SK-N-SH (cell line): ENCODE results near the gene MAPK11.

ENCODE experiments used
- CHD2 ChIP-seq: fragments of 150-350 bp; IDR thresholded peaks from 2 replicates; pipeline ENCODE4 v1.6.1; 2018; ENCODE audit warnings: low read length; ENCODE audit not compliant: partially characterized antibody
- CTCF ChIP-seq: fragments of 200-600 bp; sonication (generic); IDR thresholded peaks from 2 replicates; pipeline ENCODE4 v1.6.1; 2017; ENCODE audit warnings: antibody characterized with exemption, mild to moderate bottlenecking, moderate library complexity
- EP300 ChIP-seq, 2 experiments: IDR thresholded peaks; 2 replicates each; pipeline versions ENCODE4 v1.4.0 to v1.6.1; 2012; ENCODE audit warnings: borderline replicate concordance in 1 of 2, low read depth in 1 of 2, low read length in 1 of 2
- EZH2phosphoT487 ChIP-seq: fragments of 200-600 bp; sonication (generic); IDR thresholded peaks from 2 replicates; pipeline ENCODE4 v1.6.1; 2017; ENCODE audit warnings: low read depth, mixed run types, mild to moderate bottlenecking, antibody characterized with exemption, moderate library complexity, borderline replicate concordance
- GABPA ChIP-seq: IDR thresholded peaks from 2 replicates; pipeline ENCODE4 v1.4.0; 2012; ENCODE audit warnings: low read depth, mild to moderate bottlenecking
- NRF1 ChIP-seq: IDR thresholded peaks from 2 replicates; pipeline ENCODE4 v1.6.1; 2012; ENCODE audit warnings: low read depth, mild to moderate bottlenecking, low read length
- RAD21 ChIP-seq: IDR thresholded peaks from 2 replicates; pipeline ENCODE4 v1.6.1; 2012; ENCODE audit warnings: mild to moderate bottlenecking, low read length
- RCOR1 ChIP-seq: fragments of 150-350 bp; IDR thresholded peaks from 2 replicates; pipeline ENCODE4 v1.6.1; 2017; ENCODE audit warnings: antibody characterized with exemption, low read length
- REST ChIP-seq: IDR thresholded peaks from 2 replicates; pipeline ENCODE4 v1.6.1; 2012; ENCODE audit warnings: mild to moderate bottlenecking, low read depth, low read length, moderate library complexity
- RFX5 ChIP-seq: IDR thresholded peaks from 2 replicates; pipeline ENCODE4 v1.6.1; 2012; ENCODE audit warnings: mild to moderate bottlenecking, improper control_type of control experiment, low read length
- YY1 ChIP-seq: IDR thresholded peaks from 2 replicates; pipeline ENCODE4 v1.4.0; 2012; ENCODE audit warnings: low read depth, mild to moderate bottlenecking

GRCh38 chr22:50262460-50262911 lies 7.7 kb downstream of the MAPK11 start:
- TF ChIP-seq GABPA (no peak), CTCF (no peak), EP300 (IDR thresholded peaks at IDR 0.05; ENCODE audit: borderline replicate concordance in 1 of 2, low read depth in 1 of 2, low read length in 1 of 2) (no peak), YY1 (no peak), RCOR1 (no peak), NRF1 (no peak), RFX5 (no peak), RAD21 (no peak), REST (no peak), CHD2 (no peak), EZH2phosphoT487 (no peak)
